Karpas-422 (cell line): ENCODE measurements around the gene CER1. TPM values are rescaled to one million over a fixed set of nuclear protein-coding genes. Genes with fewer than 3 reads are reported as not detected.
"Not testable (repeated sequence)": the region's sequence is repeated elsewhere in the genome, so short reads cannot be mapped to it uniquely, and the experiment has no call there.

ENCODE experiments used
- DNase-seq: peaks from one replicate; pipeline ENCODE4 v3.0.0-alpha.2; 2015
- H2AFZ ChIP-seq: fragments of 200-600 bp; sonication (generic); 2 replicates; pipeline ENCODE4 v1.6.1; 2014; ENCODE audit warnings: antibody characterized with exemption, low read length, mixed read lengths
- H3K27ac ChIP-seq: fragments of 200-600 bp; sonication (generic); 2 replicates; pipeline ENCODE4 v1.5.1; 2014; ENCODE audit warnings: mild to moderate bottlenecking, low read length, moderate library complexity
- H3K27me3 ChIP-seq: fragments of 200-600 bp; sonication (generic); 2 replicates; pipeline ENCODE4 v1.6.1; 2014; ENCODE audit warnings: low read length, mixed read lengths
- H3K36me3 ChIP-seq: fragments of 200-600 bp; sonication (generic); 2 replicates; pipeline ENCODE4 v1.6.1; 2014; ENCODE audit warnings: low read length, mixed read lengths; ENCODE audit not compliant: insufficient read depth
- H3K4me1 ChIP-seq: fragments of 200-600 bp; sonication (generic); 2 replicates; pipeline ENCODE4 v1.6.1; 2014; ENCODE audit warnings: mild to moderate bottlenecking, low read length, mixed read lengths
- H3K4me2 ChIP-seq: fragments of 200-600 bp; sonication (generic); 2 replicates; pipeline ENCODE4 v1.6.1; 2014; ENCODE audit warnings: low read length, low read depth, mild to moderate bottlenecking; ENCODE audit not compliant: poor library complexity, severe bottlenecking
- H3K4me3 ChIP-seq: fragments of 200-600 bp; sonication (generic); 2 replicates; pipeline ENCODE4 v1.5.1; 2014; ENCODE audit warnings: mild to moderate bottlenecking, antibody characterized with exemption, low read length, mixed read lengths
- H3K79me2 ChIP-seq: fragments of 200-600 bp; sonication (generic); 2 replicates; pipeline ENCODE4 v1.6.1; 2014; ENCODE audit warnings: mild to moderate bottlenecking, low read length, mixed read lengths
- H3K9ac ChIP-seq: fragments of 200-600 bp; sonication (generic); 2 replicates; pipeline ENCODE4 v1.6.0; 2014; ENCODE audit warnings: low read length
- H3K9me2 ChIP-seq: fragments of 200-600 bp; sonication (generic), shearing (Covaris generic); replicated peaks from 2 replicates; pipeline ENCODE4 v1.6.0; 2014; ENCODE audit warnings: mild to moderate bottlenecking, low read length, moderate library complexity; ENCODE audit not compliant: insufficient read depth
- H3K9me3 ChIP-seq: fragments of 300-700, 200-600 bp; sonication (generic); 2 replicates; pipeline ENCODE4 v1.6.1; 2014; ENCODE audit warnings: low read length, mixed read lengths
- H4K20me1 ChIP-seq: fragments of 200-600 bp; sonication (generic); 2 replicates; pipeline ENCODE4 v1.6.1; 2014; ENCODE audit warnings: mild to moderate bottlenecking, antibody characterized with exemption, low read length, low read depth; ENCODE audit not compliant: insufficient read depth
- total RNA-seq: library from RNA; depleted of rRNA; stranded (reverse); fragments of >200 nt; shearing (Covaris generic); gene quantifications from 2 replicates; pipeline ENCODE4 v1.2.3, GENCODE V29; 2014; ENCODE audit warnings: low replicate concordance

The CER1 gene
- total RNA-seq, 1 experiment from 2014 or later: not detected

- peak overlapping the region; percentile 94 for H3K27ac ChIP-seq
- peak overlapping the region; percentile 91 for H3K4me2 ChIP-seq
- peaks cover 40% of the 10 kb centered on the region for H3K36me3 ChIP-seq
- no peaks in the 10 kb centered on the region for H3K9me2 ChIP-seq
- H3K9me3 ChIP-seq: no peaks in the 10 kb centered on the region; the same call in 1 of the 2 replicates
- no peak overlapping the region for H3K4me3 ChIP-seq
- no peak for DNase-seq
- H3K4me1 ChIP-seq: peaks cover 48% of the 10 kb centered on the region
- no peak overlapping the region for H3K9ac ChIP-seq
- no peaks in the 10 kb centered on the region for H3K27me3 ChIP-seq
- H2AFZ ChIP-seq: no peak overlapping the region
- H4K20me1 ChIP-seq: no peaks in the 10 kb centered on the region
- peaks cover 78% of the 10 kb centered on the region for H3K79me2 ChIP-seq
Measured at GRCh38 chr9:14687042-14687719, 35.4 kb downstream of the CER1 start.

GRCh38 chr9:14686168-14686567, 36.4 kb downstream of the CER1 start:
- H3K36me3 ChIP-seq: peaks cover 40% of the 10 kb centered on the region
- H3K79me2 ChIP-seq: peaks cover 75% of the 10 kb centered on the region

GRCh38 chr9:14682616-14683015, 39.9 kb downstream of the CER1 start:
- not testable (repeated sequence) for H3K9ac ChIP-seq, H4K20me1 ChIP-seq, H3K27me3 ChIP-seq, H3K9me3 ChIP-seq, H3K4me2 ChIP-seq, H2AFZ ChIP-seq, H3K9me2 ChIP-seq, H3K4me3 ChIP-seq, H3K27ac ChIP-seq, DNase-seq
- Histone ChIP-seq H3K36me3 (peaks cover 40% of the 10 kb centered on the region), H3K4me1 (peaks cover 19% of the 10 kb centered on the region), H3K79me2 (peaks cover 77% of the 10 kb centered on the region)

More at GRCh38 chr9:14686168-14686567, 36.4 kb downstream of the CER1 start:
- H3K9me3 ChIP-seq: no peaks in the 10 kb centered on the region; the same call in 1 of the 2 replicates
- no peak overlapping the region for H3K4me2 ChIP-seq
- no peaks in the 10 kb centered on the region for H3K9me2 ChIP-seq
- H3K9ac ChIP-seq: no peak overlapping the region
- H3K4me1 ChIP-seq: peaks cover 43% of the 10 kb centered on the region
- DNase-seq: no peak
- no peaks in the 10 kb centered on the region for H3K27me3 ChIP-seq
- no peak overlapping the region for H3K27ac ChIP-seq
- H4K20me1 ChIP-seq: no peaks in the 10 kb centered on the region
- H2AFZ ChIP-seq: no peak overlapping the region
- no peak overlapping the region for H3K4me3 ChIP-seq

- H3K9me3 ChIP-seq: no peaks in the 10 kb centered on the region
- H3K9me2 ChIP-seq: no peaks in the 10 kb centered on the region
- H3K9ac ChIP-seq: no peak overlapping the region
- H3K4me1 ChIP-seq: peaks cover 15% of the 10 kb centered on the region
- no peak for DNase-seq
- no peak overlapping the region for H3K4me3 ChIP-seq
- H3K79me2 ChIP-seq: peaks cover 90% of the 10 kb centered on the region
- H2AFZ ChIP-seq: no peak overlapping the region
- no peaks in the 10 kb centered on the region for H4K20me1 ChIP-seq
- H3K27ac ChIP-seq: no peak overlapping the region
- H3K4me2 ChIP-seq: no peak overlapping the region
- no peaks in the 10 kb centered on the region for H3K27me3 ChIP-seq
- peaks cover 57% of the 10 kb centered on the region for H3K36me3 ChIP-seq
Measured at GRCh38 chr9:14678776-14679175, 43.8 kb downstream of the CER1 start.

- Histone ChIP-seq H2AFZ (no peak overlapping the region), H3K27me3 (no peaks in the 10 kb centered on the region), H3K4me2 (no peak overlapping the region), H3K9me3 (no peaks in the 10 kb centered on the region), H3K4me3 (no peak overlapping the region), H3K9me2 (no peaks in the 10 kb centered on the region), H3K27ac (no peak overlapping the region), H3K79me2 (peaks cover 95% of the 10 kb centered on the region), H3K4me1 (peaks cover 15% of the 10 kb centered on the region), H4K20me1 (no peaks in the 10 kb centered on the region), H3K36me3 (peaks cover 64% of the 10 kb centered on the region), H3K9ac (no peak overlapping the region)
- DNase-seq: no peak
Measured at GRCh38 chr9:14677872-14678271, 44.7 kb downstream of the CER1 start.

- peaks cover 15% of the 10 kb centered on the region for H3K4me1 ChIP-seq
- peaks cover 93% of the 10 kb centered on the region for H3K79me2 ChIP-seq
- H3K4me2 ChIP-seq: no peak overlapping the region
- H3K27me3 ChIP-seq: no peaks in the 10 kb centered on the region
- no peaks in the 10 kb centered on the region for H3K9me2 ChIP-seq
- H3K36me3 ChIP-seq: peaks cover 67% of the 10 kb centered on the region
- H4K20me1 ChIP-seq: no peaks in the 10 kb centered on the region
- no peak overlapping the region for H3K9ac ChIP-seq
- DNase-seq: no peak
- H2AFZ ChIP-seq: no peak overlapping the region
- H3K9me3 ChIP-seq: no peaks in the 10 kb centered on the region
- H3K4me3 ChIP-seq: no peak overlapping the region
- H3K27ac ChIP-seq: no peak overlapping the region
Measured at GRCh38 chr9:14677396-14677795, 45.1 kb downstream of the CER1 start.

GRCh38 chr9:14674630-14675029, 47.9 kb downstream of the CER1 start:
- Histone ChIP-seq H3K9me3 (no peaks in the 10 kb centered on the region; the same call in 1 of the 2 replicates), H3K4me1 (no peaks in the 10 kb centered on the region), H3K36me3 (peaks cover 83% of the 10 kb centered on the region), H3K27me3 (no peaks in the 10 kb centered on the region), H3K4me2 (no peak overlapping the region), H2AFZ (no peak overlapping the region), H3K9ac (no peak overlapping the region), H3K27ac (no peak overlapping the region), H3K79me2 (peaks cover 93% of the 10 kb centered on the region), H3K9me2 (no peaks in the 10 kb centered on the region), H4K20me1 (no peaks in the 10 kb centered on the region), H3K4me3 (no peak overlapping the region)
- no peak for DNase-seq

- H3K36me3 ChIP-seq: peaks cover 60% of the 10 kb centered on the region
- no peaks in the 10 kb centered on the region for H4K20me1 ChIP-seq
- H3K4me1 ChIP-seq: no peaks in the 10 kb centered on the region
- DNase-seq: no peak
- H2AFZ ChIP-seq: no peak overlapping the region
- H3K27me3 ChIP-seq: no peaks in the 10 kb centered on the region
- no peak overlapping the region for H3K27ac ChIP-seq
- H3K4me2 ChIP-seq: no peak overlapping the region
- no peak overlapping the region for H3K9ac ChIP-seq
- no peak overlapping the region for H3K4me3 ChIP-seq
- H3K9me2 ChIP-seq: no peaks in the 10 kb centered on the region
- no peaks in the 10 kb centered on the region; the same call in 1 of the 2 replicates for H3K9me3 ChIP-seq
- peaks cover 61% of the 10 kb centered on the region for H3K79me2 ChIP-seq
Measured at GRCh38 chr9:14671377-14671776, 51.2 kb downstream of the CER1 start.
